Omental fat pad (tissue), 4 donors: ENCODE measurements around the gene CELA1. TPM values are rescaled to one million over a fixed set of nuclear protein-coding genes. Genes with fewer than 3 reads are reported as not detected.
"Not testable (repeated sequence)": the region's sequence is repeated elsewhere in the genome, so short reads cannot be mapped to it uniquely, and the experiment has no call there.

Experiments
- ATAC-seq: fragments of 150-250 bp; one replicate; pipeline ENCODE4 v1.9.1; 2016; ENCODE audit warnings: mild to moderate bottlenecking, moderate library complexity; ENCODE audit not compliant: low FRiP score
- DNase-seq: peaks from one replicate; pipeline ENCODE4 v3.0.0-alpha.2; 2019; ENCODE audit warnings: low spot score
- total RNA-seq, 4 donors: library from RNA; depleted of rRNA; stranded (reverse); fragments of >200 nt; gene quantifications; one replicate each; pipeline ENCODE4 v1.1.0, GENCODE V29; 2016
- TF ChIP-seq, protein P1 (sequence below), 3 donors: fragments of 450-650 bp; IDR thresholded peaks; one replicate each; pipeline ENCODE4 v1.5.1; 2016 to 2017; ENCODE audit warnings: antibody characterized with exemption in 3 of 3, mild to moderate bottlenecking in 3 of 3, moderate library complexity in 2 of 3

The CELA1 gene
- total RNA-seq, 4 donors from 2014 or later, result not detected

DNA sequence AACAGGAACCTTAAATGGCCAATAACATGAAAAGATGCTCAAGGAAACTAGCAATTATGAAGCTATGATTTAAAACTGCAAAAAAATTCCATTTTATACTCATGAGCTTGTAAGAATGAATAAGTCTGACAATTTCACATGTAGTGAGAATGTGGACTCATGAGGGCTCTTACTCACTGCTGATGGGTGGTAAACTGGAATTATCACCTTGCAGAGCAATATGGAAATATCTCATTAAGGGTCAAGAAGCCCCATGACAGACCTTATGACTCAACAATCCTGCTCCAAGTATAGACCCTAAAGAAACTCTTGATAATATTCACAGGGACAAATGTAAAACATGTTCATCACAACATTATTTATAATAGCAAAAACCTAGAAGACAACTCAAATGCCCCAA is 52.8 kb downstream of the CELA1 start:
- ATAC-seq, result no peak
- TF ChIP-seq, protein P1, sequence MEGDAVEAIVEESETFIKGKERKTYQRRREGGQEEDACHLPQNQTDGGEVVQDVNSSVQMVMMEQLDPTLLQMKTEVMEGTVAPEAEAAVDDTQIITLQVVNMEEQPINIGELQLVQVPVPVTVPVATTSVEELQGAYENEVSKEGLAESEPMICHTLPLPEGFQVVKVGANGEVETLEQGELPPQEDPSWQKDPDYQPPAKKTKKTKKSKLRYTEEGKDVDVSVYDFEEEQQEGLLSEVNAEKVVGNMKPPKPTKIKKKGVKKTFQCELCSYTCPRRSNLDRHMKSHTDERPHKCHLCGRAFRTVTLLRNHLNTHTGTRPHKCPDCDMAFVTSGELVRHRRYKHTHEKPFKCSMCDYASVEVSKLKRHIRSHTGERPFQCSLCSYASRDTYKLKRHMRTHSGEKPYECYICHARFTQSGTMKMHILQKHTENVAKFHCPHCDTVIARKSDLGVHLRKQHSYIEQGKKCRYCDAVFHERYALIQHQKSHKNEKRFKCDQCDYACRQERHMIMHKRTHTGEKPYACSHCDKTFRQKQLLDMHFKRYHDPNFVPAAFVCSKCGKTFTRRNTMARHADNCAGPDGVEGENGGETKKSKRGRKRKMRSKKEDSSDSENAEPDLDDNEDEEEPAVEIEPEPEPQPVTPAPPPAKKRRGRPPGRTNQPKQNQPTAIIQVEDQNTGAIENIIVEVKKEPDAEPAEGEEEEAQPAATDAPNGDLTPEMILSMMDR (IDR thresholded peaks at IDR 0.05), result no peak
- DNase-seq, result no peak

DNA sequence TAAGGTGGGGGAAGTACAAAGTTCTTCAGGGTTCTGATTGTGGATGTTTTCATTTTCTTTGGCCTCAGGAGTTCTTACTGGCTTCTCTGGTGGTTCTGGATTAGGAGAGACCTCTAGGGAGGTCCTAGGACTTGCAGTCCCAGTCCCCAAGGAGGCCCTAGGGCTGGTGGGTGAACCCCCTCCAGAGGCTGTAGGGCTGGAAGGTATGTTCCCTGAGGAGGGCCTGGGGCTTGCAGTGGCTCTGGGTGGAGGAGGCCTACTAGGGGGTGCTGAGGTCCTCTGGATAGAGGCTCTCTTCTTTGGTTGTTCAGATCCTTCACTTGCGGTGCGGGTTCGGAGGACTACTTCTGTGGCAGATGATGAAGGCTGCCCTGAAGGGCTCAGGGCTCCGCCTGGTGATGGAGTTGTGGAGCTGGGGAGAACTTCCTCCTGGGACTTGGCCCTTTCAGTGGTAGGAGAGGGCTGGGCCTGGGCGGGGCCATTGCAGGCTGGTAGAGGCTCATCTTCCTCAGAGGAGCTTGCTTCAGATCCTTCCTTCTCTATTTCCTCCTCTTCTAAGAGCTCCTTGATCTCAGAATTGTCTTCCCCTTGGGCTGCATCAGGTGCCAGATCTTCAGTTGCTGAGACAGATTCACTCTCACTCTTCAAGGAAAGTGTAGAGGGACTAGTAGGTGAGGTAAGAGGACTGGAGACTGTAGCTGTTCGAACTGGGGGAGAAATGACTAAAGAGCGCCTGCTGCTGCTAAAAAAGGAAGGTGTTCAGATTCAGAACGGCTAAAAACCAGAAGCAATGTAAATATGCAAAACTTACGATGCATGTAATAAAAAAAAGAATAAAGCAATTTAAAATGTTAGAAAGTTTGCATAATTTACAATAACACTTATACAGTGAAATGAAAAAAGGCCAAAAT is 54.6 kb downstream of the CELA1 start:
- ATAC-seq, DNase-seq: not testable (repeated sequence)

- ATAC-seq (no peak), DNase-seq (no peak)
- TF ChIP-seq, protein P1 (IDR thresholded peaks at IDR 0.05), result no peak
Measured at GRCh38 chr12:51285843-51286242, 60.6 kb downstream of the CELA1 start.

GRCh38 chr12:51281202-51281924 is 65.1 kb downstream of the CELA1 start:
- ATAC-seq, result no peak
- DNase-seq, result no peak
- TF ChIP-seq, protein P1 (IDR thresholded peaks at IDR 0.05), result no peak

Other genes starting within 250 kb of the CELA1 start
- 10 to 100 TPM; 10.1 to 14.3 (median 12.2) TPM for gene TFCP2, start 173.5 kb downstream of the CELA1 start, total RNA-seq
- 10 to 100 TPM in 2 of 4 donors, 1 to 10 TPM in 2; 5.8 to 14.8 (median 8.5) TPM for gene POU6F1, start 128.6 kb downstream of the CELA1 start, total RNA-seq
- gene DAZAP2, start 107.9 kb downstream of the CELA1 start, total RNA-seq, result 100 to 1,000 TPM; 213 to 277 (median 235) TPM
- gene SMAGP, start 76.3 kb downstream of the CELA1 start, total RNA-seq, result 10 to 100 TPM in 2 of 4 donors, 1 to 10 TPM in 2; 3.8 to 12.0 (median 7.0) TPM
- gene BIN2, start 22.5 kb downstream of the CELA1 start, total RNA-seq, result 10 to 100 TPM in 3 of 4 donors, 1 to 10 TPM in 1; 4.8 to 26.5 (median 13.0) TPM
- 10 to 100 TPM in 3 of 4 donors, 1 to 10 TPM in 1; 4.2 to 12.9 (median 10.7) TPM for gene GALNT6, start 44.7 kb upstream of the CELA1 start, total RNA-seq
- 1 to 10 TPM in 3 of 4 donors, under 1 TPM in 1; 0.37 to 4.7 (median 1.8) TPM for gene SLC4A8, start 78.2 kb upstream of the CELA1 start, total RNA-seq
- 1 to 10 TPM in 1 of 4 donors, under 1 TPM in 3; 0.50 to 1.4 (median 0.67) TPM for gene SCN8A, start 244.6 kb upstream of the CELA1 start, total RNA-seq